Body of pancreas (tissue), 4 donors: ENCODE data around the gene NTMT1. TPM values are rescaled to one million over a fixed set of nuclear protein-coding genes. Genes with fewer than 3 reads are reported as not detected.
"Not testable (repeated sequence)": the region's sequence is repeated elsewhere in the genome, so short reads cannot be mapped to it uniquely, and the experiment has no call there.

Source experiments
- ATAC-seq: fragments of 150-250 bp; one replicate; pipeline ENCODE4 v1.9.1; 2016
- DNase-seq, 4 donors: peaks; one replicate each; pipeline ENCODE4 v3.0.0-alpha.2; 2019
- H3K27ac ChIP-seq, 4 donors: fragments of 200-600 bp; sonication (generic); 1 replicate in 3 of 4; 2 replicates in 1 of 4; pipeline versions ENCODE4 v1.5.1 to v1.6.1; 2016 to 2019; ENCODE audit warnings: mild to moderate bottlenecking in 1 of 4, mixed read lengths in 1 of 4, moderate library complexity in 1 of 4
- H3K27me3 ChIP-seq, 2 donors: fragments of 200-600 bp; sonication (generic); one replicate each; pipeline ENCODE4 v1.6.0; 2016; ENCODE audit warnings: mild to moderate bottlenecking in 1 of 2
- H3K36me3 ChIP-seq, 2 donors: fragments of 200-600 bp; sonication (generic); replicated peaks in 1 of 2; 2 replicates each; pipeline ENCODE4 v1.5.1; 2016; ENCODE audit warnings: low read depth in 2 of 2; ENCODE audit not compliant: insufficient read depth in 1 of 2
- H3K4me1 ChIP-seq: fragments of 200-600 bp; sonication (generic); one replicate; pipeline ENCODE4 v1.6.0; 2016
- H3K4me3 ChIP-seq, 2 donors: fragments of 200-600 bp; sonication (generic); 1 replicate in 1 of 2; 2 replicates in 1 of 2; pipeline ENCODE4 v1.5.1; 2016 to 2019
- H3K9me3 ChIP-seq, 3 donors: fragments of 200-600 bp; sonication (generic); 1 replicate in 2 of 3; 2 replicates in 1 of 3; pipeline ENCODE4 v1.5.1; 2016
- POLR2A ChIP-seq, 3 donors: fragments of 450-650 bp; IDR thresholded peaks; one replicate each; pipeline ENCODE4 v1.6.1; 2016; ENCODE audit warnings: antibody characterized with exemption in 3 of 3, mild to moderate bottlenecking in 2 of 3
- WGBS, 2 donors: methylation state at CpG; one replicate each; pipeline ENCODE4 v1.1.5; 2017; 5-methylcytosine and 5-hydroxymethylcytosine counted together
- intact Hi-C: fragments of 100-400 bp; cut with DNase I; formaldehyde crosslinking; loops from one replicate; pipeline ENCODE4 v1.15.1; 2023
- total RNA-seq, 2 donors: library from RNA; depleted of rRNA; stranded (reverse); fragments of >200 nt; gene quantifications; one replicate each; pipeline ENCODE4 v1.1.0, GENCODE V29; 2016
- TF ChIP-seq, protein P1 (sequence below), 7 experiments: fragments of 450-650 bp in 4 of 7; fragments of 200-600 bp in 3 of 7; sonication (generic) in 3 of 7; IDR thresholded peaks; one replicate each; pipeline ENCODE4 v1.5.1; 2016 to 2019; ENCODE audit warnings: antibody characterized with exemption in 7 of 7

Gene NTMT1
- total RNA-seq, 2 donors from 2014 or later = 11.2 to 14.5 TPM

DNA sequence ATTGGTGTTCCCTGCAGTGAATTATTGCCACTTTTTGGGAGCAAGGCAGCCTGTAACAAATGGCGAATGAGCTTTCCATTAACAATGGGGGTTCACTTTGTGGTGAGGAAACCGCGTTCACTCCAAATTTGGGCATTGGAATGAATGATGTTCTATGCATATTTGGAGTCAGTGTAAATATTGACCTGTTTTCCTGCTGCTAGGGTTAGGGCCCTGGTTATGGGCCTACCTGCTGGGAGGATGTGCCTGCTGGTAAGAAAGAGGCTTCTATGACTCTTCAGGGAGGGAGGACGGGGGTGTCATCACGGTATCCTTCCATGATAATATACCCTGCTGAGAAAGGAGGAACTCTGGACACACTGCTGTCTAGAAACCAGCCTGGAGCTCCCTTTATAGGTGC, 34.0 kb upstream of the NTMT1 start:
- Histone ChIP-seq H3K9me3 (no peaks in the 10 kb centered on the region), H3K36me3 (no peaks in the 10 kb centered on the region), H3K4me3 (no peak overlapping the region), H3K4me1 (peaks cover 2% of the 10 kb centered on the region), H3K27ac (no peak overlapping the region), H3K27me3 (no peaks in the 10 kb centered on the region)
- DNase-seq = no peak
- 69 to 76% methylated on average over 5 of the region's 5 CpGs for WGBS, 2 donors
- no peak for TF ChIP-seq POLR2A (IDR thresholded peaks at IDR 0.05)
- TF ChIP-seq, protein P1, sequence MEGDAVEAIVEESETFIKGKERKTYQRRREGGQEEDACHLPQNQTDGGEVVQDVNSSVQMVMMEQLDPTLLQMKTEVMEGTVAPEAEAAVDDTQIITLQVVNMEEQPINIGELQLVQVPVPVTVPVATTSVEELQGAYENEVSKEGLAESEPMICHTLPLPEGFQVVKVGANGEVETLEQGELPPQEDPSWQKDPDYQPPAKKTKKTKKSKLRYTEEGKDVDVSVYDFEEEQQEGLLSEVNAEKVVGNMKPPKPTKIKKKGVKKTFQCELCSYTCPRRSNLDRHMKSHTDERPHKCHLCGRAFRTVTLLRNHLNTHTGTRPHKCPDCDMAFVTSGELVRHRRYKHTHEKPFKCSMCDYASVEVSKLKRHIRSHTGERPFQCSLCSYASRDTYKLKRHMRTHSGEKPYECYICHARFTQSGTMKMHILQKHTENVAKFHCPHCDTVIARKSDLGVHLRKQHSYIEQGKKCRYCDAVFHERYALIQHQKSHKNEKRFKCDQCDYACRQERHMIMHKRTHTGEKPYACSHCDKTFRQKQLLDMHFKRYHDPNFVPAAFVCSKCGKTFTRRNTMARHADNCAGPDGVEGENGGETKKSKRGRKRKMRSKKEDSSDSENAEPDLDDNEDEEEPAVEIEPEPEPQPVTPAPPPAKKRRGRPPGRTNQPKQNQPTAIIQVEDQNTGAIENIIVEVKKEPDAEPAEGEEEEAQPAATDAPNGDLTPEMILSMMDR (IDR thresholded peaks at IDR 0.05) = no peak
- intact Hi-C loops = no loop called here
- ATAC-seq = no peak

DNA sequence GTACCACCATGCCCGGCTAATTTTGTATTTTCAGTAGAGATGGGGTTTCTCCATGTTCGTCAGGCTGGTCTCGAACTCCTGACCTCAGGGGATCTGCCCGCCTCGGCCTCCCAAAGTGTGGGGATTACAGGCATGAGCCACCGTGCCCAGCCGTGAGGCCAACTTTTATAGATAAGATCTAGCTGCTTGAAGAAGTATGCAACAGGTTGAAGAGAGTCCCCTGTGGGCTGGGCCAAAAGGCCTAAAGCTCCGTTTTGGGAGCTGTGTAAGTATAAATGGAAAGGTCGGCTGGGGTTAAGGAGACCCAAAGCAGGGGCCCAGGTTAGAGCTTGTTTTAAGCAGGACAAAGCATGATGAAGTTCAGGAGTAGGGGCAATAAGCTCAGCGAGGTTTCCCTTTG, 33.2 kb upstream of the NTMT1 start:
- H3K9me3 ChIP-seq, DNase-seq: not testable (repeated sequence)

GRCh38 chr9:129594632-129595031, 31.3 kb upstream of the NTMT1 start:
- Histone ChIP-seq H3K9me3 (no peaks in the 10 kb centered on the region), H3K36me3 (no peaks in the 10 kb centered on the region), H3K27ac (no peak overlapping the region), H3K27me3 (no peaks in the 10 kb centered on the region), H3K4me3 (no peak overlapping the region), H3K4me1 (peaks cover 14% of the 10 kb centered on the region)
- TF ChIP-seq, protein P1 (IDR thresholded peaks at IDR 0.05) = no peak
- no peak for TF ChIP-seq POLR2A (IDR thresholded peaks at IDR 0.05)
- ATAC-seq = no peak
- 34 to 35% methylated on average over 7 of the region's 7 CpGs for WGBS, 2 donors
- intact Hi-C loops = no loop called here
- DNase-seq = no peak

More for the DNA sequence above, 33.2 kb upstream of the NTMT1 start:
- ATAC-seq, H3K27ac ChIP-seq, H3K27me3 ChIP-seq, intact Hi-C loops, H3K4me3 ChIP-seq, H3K36me3 ChIP-seq, H3K4me1 ChIP-seq: not testable (repeated sequence)
- WGBS, 2 donors = 85 to 90% methylated on average over 10 of the region's 10 CpGs

DNA sequence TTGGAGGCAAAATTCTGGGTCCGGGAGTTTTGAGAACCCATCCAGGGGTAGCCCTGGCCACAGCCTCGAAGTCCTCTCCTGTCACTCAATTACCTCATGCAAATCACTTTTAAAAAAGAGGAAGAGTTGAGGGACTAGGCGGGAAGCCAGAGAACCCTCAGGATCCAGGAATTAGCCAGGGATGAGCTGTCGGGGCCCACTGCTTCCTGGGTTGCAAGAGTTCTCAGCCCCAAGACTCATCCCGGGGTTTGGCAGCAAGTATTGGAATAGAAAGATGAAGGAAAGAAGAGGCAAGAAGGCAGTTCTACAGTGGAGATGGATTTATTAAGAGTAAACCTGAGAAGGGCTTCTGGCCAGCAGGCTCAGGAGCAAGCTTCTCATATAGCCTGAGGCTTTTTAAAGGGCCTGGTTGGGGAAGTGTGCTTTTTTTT, 30.6 kb upstream of the NTMT1 start:
- H3K27ac ChIP-seq = no peak overlapping the region
- intact Hi-C loops = no loop called here
- 70 to 72% methylated on average over 5 of the region's 5 CpGs for WGBS, 2 donors

DNA sequence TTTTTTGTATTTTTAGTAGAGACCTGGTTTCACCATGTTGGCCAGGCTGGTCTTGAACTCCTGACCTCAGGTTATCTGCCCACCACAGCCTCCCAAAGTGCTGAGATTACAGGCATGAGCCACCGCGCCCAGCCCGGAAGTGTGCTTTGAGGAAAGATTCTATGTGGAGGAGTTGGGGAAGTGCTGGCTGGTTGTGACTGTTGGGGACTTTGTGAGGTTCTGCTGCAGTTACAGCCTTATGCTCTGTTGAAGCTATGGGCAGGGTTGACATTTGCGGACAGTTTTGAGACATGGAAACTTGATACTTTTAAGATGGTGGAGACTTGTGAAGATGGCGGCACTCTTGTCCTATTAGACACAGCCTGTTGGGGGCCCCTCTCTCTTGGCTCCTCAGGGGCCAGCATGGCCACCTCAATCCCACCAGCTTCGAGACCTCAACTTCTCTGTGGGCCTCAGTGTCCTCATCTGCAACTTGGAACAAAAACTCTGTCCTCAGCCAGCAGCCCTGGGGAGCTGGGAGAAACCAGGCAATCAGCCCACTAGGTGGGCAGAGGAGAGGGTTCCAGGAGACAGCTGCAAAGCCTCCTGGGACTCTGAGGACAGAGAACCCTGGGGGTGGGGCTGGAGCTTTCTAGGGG, 29.9 kb upstream of the NTMT1 start:
- Histone ChIP-seq H3K36me3 (no peaks in the 10 kb centered on the region), H3K9me3 (no peaks in the 10 kb centered on the region), H3K4me3 (no peak overlapping the region), H3K27me3 (no peaks in the 10 kb centered on the region), H3K4me1 (peaks cover 14% of the 10 kb centered on the region), H3K27ac (no peak overlapping the region)
- intact Hi-C loops = no loop called here
- DNase-seq (no peak), ATAC-seq (no peak)
- WGBS, 2 donors = 83 to 87% methylated on average over 6 of the region's 6 CpGs
- TF ChIP-seq, protein P1 (IDR thresholded peaks at IDR 0.05) = no peak
- no peak for TF ChIP-seq POLR2A (IDR thresholded peaks at IDR 0.05)

More for the DNA sequence above, 30.6 kb upstream of the NTMT1 start:
- Histone ChIP-seq H3K36me3 (no peaks in the 10 kb centered on the region), H3K4me1 (peaks cover 14% of the 10 kb centered on the region), H3K27me3 (no peaks in the 10 kb centered on the region), H3K4me3 (no peak overlapping the region), H3K9me3 (no peaks in the 10 kb centered on the region)
- ATAC-seq (no peak), DNase-seq (no peak)
- TF ChIP-seq, protein P1 (IDR thresholded peaks at IDR 0.05) = no peak
- TF ChIP-seq POLR2A (IDR thresholded peaks at IDR 0.05) = no peak
